Body of pancreas (tissue), 4 donors: Measurements from ENCODE around the gene TBX4. TPM values are rescaled to one million over a fixed set of nuclear protein-coding genes. Genes with fewer than 3 reads are reported as not detected.

ENCODE experiments used
- ATAC-seq: fragments of 150-250 bp; one replicate; pipeline ENCODE4 v1.9.1; 2016
- DNase-seq, 4 donors: peaks; one replicate each; pipeline ENCODE4 v3.0.0-alpha.2; 2019
- H3K27ac ChIP-seq, 4 donors: fragments of 200-600 bp; sonication (generic); 1 replicate in 3 of 4; 2 replicates in 1 of 4; pipeline versions ENCODE4 v1.5.1 to v1.6.1; 2016 to 2019; ENCODE audit warnings: mild to moderate bottlenecking in 1 of 4, mixed read lengths in 1 of 4, moderate library complexity in 1 of 4
- H3K27me3 ChIP-seq, 2 donors: fragments of 200-600 bp; sonication (generic); one replicate each; pipeline ENCODE4 v1.6.0; 2016; ENCODE audit warnings: mild to moderate bottlenecking in 1 of 2
- H3K36me3 ChIP-seq, 2 donors: fragments of 200-600 bp; sonication (generic); replicated peaks in 1 of 2; 2 replicates each; pipeline ENCODE4 v1.5.1; 2016; ENCODE audit warnings: low read depth in 2 of 2; ENCODE audit not compliant: insufficient read depth in 1 of 2
- H3K4me1 ChIP-seq: fragments of 200-600 bp; sonication (generic); one replicate; pipeline ENCODE4 v1.6.0; 2016
- H3K4me3 ChIP-seq, 2 donors: fragments of 200-600 bp; sonication (generic); 1 replicate in 1 of 2; 2 replicates in 1 of 2; pipeline ENCODE4 v1.5.1; 2016 to 2019
- H3K9me3 ChIP-seq, 3 donors: fragments of 200-600 bp; sonication (generic); 1 replicate in 2 of 3; 2 replicates in 1 of 3; pipeline ENCODE4 v1.5.1; 2016
- POLR2A ChIP-seq, 3 donors: fragments of 450-650 bp; IDR thresholded peaks; one replicate each; pipeline ENCODE4 v1.6.1; 2016; ENCODE audit warnings: antibody characterized with exemption in 3 of 3, mild to moderate bottlenecking in 2 of 3
- WGBS, 2 donors: methylation state at CpG; one replicate each; pipeline ENCODE4 v1.1.5; 2017; 5-methylcytosine and 5-hydroxymethylcytosine counted together
- intact Hi-C: fragments of 100-400 bp; cut with DNase I; formaldehyde crosslinking; loops from one replicate; pipeline ENCODE4 v1.15.1; 2023
- total RNA-seq, 2 donors: library from RNA; depleted of rRNA; stranded (reverse); fragments of >200 nt; gene quantifications; one replicate each; pipeline ENCODE4 v1.1.0, GENCODE V29; 2016
- TF ChIP-seq, protein P1 (sequence below), 7 experiments: fragments of 450-650 bp in 4 of 7; fragments of 200-600 bp in 3 of 7; sonication (generic) in 3 of 7; IDR thresholded peaks; one replicate each; pipeline ENCODE4 v1.5.1; 2016 to 2019; ENCODE audit warnings: antibody characterized with exemption in 7 of 7

Gene TBX4
- total RNA-seq, 2 donors from 2014 or later = not detected

DNA sequence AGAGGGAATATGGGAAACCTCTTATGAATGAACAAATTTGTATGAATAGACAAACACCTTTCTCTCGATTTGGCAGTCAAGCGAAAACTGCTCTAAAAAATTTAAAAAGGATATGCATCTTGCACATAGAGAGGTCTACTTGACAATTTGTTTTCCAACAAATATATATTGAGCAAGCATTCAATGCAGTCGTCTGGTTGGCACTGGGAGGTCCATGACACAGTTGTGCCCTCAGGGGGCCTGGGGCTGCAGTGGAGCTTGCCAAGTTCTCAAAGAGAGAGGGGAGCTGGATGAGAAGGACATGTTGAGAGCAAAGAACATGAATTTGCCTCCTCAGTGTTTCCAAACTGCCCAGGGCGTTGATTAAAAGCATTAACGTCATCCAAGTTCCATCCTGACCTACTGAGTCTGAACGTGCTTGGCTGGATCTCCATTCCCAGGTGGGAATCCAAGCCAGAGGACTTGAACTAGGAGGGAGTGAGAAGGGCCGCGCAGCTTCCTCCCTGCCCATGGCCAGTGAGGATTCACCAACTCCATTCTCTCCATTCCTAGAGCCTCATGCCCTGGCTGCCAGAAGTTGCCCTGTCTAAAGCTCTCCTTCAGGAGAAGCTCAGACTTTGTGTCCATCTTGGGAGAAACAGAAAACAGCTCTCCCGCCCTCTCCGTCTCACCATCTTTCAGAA, 28.1 kb upstream of the TBX4 start:
- no peaks in the 10 kb centered on the region for H3K9me3 ChIP-seq

GRCh38 chr17:61425682-61426481, 26.3 kb upstream of the TBX4 start:
- Histone ChIP-seq H3K4me1 (no peaks in the 10 kb centered on the region), H3K27me3 (no peaks in the 10 kb centered on the region), H3K4me3 (no peak overlapping the region), H3K27ac (no peak overlapping the region), H3K9me3 (no peaks in the 10 kb centered on the region), H3K36me3 (no peaks in the 10 kb centered on the region)
- WGBS, 2 donors = 56% methylated on average over 11 of the region's 11 CpGs
- TF ChIP-seq, protein P1, sequence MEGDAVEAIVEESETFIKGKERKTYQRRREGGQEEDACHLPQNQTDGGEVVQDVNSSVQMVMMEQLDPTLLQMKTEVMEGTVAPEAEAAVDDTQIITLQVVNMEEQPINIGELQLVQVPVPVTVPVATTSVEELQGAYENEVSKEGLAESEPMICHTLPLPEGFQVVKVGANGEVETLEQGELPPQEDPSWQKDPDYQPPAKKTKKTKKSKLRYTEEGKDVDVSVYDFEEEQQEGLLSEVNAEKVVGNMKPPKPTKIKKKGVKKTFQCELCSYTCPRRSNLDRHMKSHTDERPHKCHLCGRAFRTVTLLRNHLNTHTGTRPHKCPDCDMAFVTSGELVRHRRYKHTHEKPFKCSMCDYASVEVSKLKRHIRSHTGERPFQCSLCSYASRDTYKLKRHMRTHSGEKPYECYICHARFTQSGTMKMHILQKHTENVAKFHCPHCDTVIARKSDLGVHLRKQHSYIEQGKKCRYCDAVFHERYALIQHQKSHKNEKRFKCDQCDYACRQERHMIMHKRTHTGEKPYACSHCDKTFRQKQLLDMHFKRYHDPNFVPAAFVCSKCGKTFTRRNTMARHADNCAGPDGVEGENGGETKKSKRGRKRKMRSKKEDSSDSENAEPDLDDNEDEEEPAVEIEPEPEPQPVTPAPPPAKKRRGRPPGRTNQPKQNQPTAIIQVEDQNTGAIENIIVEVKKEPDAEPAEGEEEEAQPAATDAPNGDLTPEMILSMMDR (IDR thresholded peaks at IDR 0.05) = no peak
- no peak for TF ChIP-seq POLR2A (IDR thresholded peaks at IDR 0.05)
- ATAC-seq = no peak
- intact Hi-C loops = no loop called here
- no peak for DNase-seq

More for the DNA sequence above, 28.1 kb upstream of the TBX4 start:
- intact Hi-C loops = no loop called here
- Histone ChIP-seq H3K27me3 (no peaks in the 10 kb centered on the region), H3K4me1 (no peaks in the 10 kb centered on the region), H3K4me3 (no peak overlapping the region), H3K36me3 (no peaks in the 10 kb centered on the region), H3K27ac (no peak overlapping the region)
- TF ChIP-seq, protein P1 (IDR thresholded peaks at IDR 0.05) = no peak
- TF ChIP-seq POLR2A (IDR thresholded peaks at IDR 0.05) = no peak
- 73 to 80% methylated on average over 10 of the region's 10 CpGs for WGBS, 2 donors
- DNase-seq (no peak), ATAC-seq (no peak)

- TF ChIP-seq POLR2A (IDR thresholded peaks at IDR 0.05) = no peak
- TF ChIP-seq, protein P1 (IDR thresholded peaks at IDR 0.05) = no peak
- no peak for DNase-seq
- no peaks in the 10 kb centered on the region for H3K36me3 ChIP-seq
- intact Hi-C loops = no loop called here
- no peaks in the 10 kb centered on the region for H3K27me3 ChIP-seq
- H3K27ac ChIP-seq = no peak overlapping the region
- H3K4me1 ChIP-seq = no peaks in the 10 kb centered on the region
- ATAC-seq = no peak
- H3K9me3 ChIP-seq = no peaks in the 10 kb centered on the region
- no peak overlapping the region for H3K4me3 ChIP-seq
- WGBS, 2 donors = 71 to 75% methylated on average over 10 of the region's 10 CpGs
These were observed 25.5 kb upstream of the TBX4 start for GRCh38 chr17:61426482-61427304.

GRCh38 chr17:61427567-61427966, 24.7 kb upstream of the TBX4 start:
- ATAC-seq = no peak
- TF ChIP-seq, protein P1 (IDR thresholded peaks at IDR 0.05) = no peak
- TF ChIP-seq POLR2A (IDR thresholded peaks at IDR 0.05) = no peak
- intact Hi-C loops = no loop called here

More at GRCh38 chr17:61427567-61427966, 24.7 kb upstream of the TBX4 start:
- no peaks in the 10 kb centered on the region for H3K36me3 ChIP-seq
- DNase-seq = no peak
- H3K27ac ChIP-seq = no peak overlapping the region
- H3K4me3 ChIP-seq = no peak overlapping the region
- H3K4me1 ChIP-seq = no peaks in the 10 kb centered on the region
- H3K9me3 ChIP-seq = no peaks in the 10 kb centered on the region
- no peaks in the 10 kb centered on the region for H3K27me3 ChIP-seq
